Loucy (cell line): ENCODE data around the gene OVAAL.
"Not testable (repeated sequence)": the region's sequence is repeated elsewhere in the genome, so short reads cannot be mapped to it uniquely, and the experiment has no call there.

Experiments used
- H2AFZ ChIP-seq: fragments of 200-600 bp; sonication (generic); 2 replicates; pipeline ENCODE4 v1.6.0; 2016; ENCODE audit warnings: antibody characterized with exemption, mild to moderate bottlenecking, low read length, moderate library complexity
- H3F3A ChIP-seq: fragments of 200-600 bp; 2 replicates; pipeline ENCODE4 v1.6.0; 2016; ENCODE audit warnings: antibody characterized with exemption, low read depth, mild to moderate bottlenecking
- H3K27me3 ChIP-seq: fragments of 200-600 bp; sonication (generic); 2 replicates; pipeline ENCODE4 v1.6.1; 2014; ENCODE audit warnings: low read length, mild to moderate bottlenecking; ENCODE audit not compliant: insufficient read depth, poor library complexity, severe bottlenecking
- H3K36me3 ChIP-seq: fragments of 200-600 bp; sonication (generic); 2 replicates; pipeline ENCODE4 v1.6.1; 2016; ENCODE audit warnings: low read length; ENCODE audit not compliant: insufficient read depth
- H3K4me1 ChIP-seq: fragments of 200-600 bp; sonication (generic); 2 replicates; pipeline ENCODE4 v1.5.1; 2014; ENCODE audit warnings: low read length, mild to moderate bottlenecking; ENCODE audit not compliant: insufficient read depth, poor library complexity, severe bottlenecking
- H3K4me2 ChIP-seq: fragments of 200-600 bp; sonication (generic); 2 replicates; pipeline ENCODE4 v1.6.0; 2014; ENCODE audit warnings: antibody characterized with exemption, low read length, low read depth, mild to moderate bottlenecking; ENCODE audit not compliant: poor library complexity, severe bottlenecking
- H3K4me3 ChIP-seq: fragments of 200-600 bp; sonication (generic); 2 replicates; pipeline ENCODE4 v1.5.1; 2014; ENCODE audit warnings: low read length, mild to moderate bottlenecking, mixed read lengths; ENCODE audit not compliant: poor library complexity, severe bottlenecking
- H3K79me2 ChIP-seq: fragments of 200-600 bp; sonication (generic); 2 replicates; pipeline ENCODE4 v1.6.1; 2014; ENCODE audit warnings: low read length; ENCODE audit not compliant: insufficient read depth
- H3K9ac ChIP-seq: fragments of 200-600 bp; sonication (generic); 2 replicates; pipeline ENCODE4 v1.6.0; 2014; ENCODE audit warnings: mild to moderate bottlenecking, low read depth, low read length, moderate library complexity; ENCODE audit not compliant: poor library complexity, severe bottlenecking
- H3K9me2 ChIP-seq: fragments of 200-600 bp; sonication (generic); replicated peaks from 2 replicates; pipeline ENCODE4 v1.6.1; 2016; ENCODE audit warnings: low read depth, low read length, mixed read lengths
- H3K9me3 ChIP-seq: fragments of 200-600 bp; sonication (generic); 2 replicates; pipeline ENCODE4 v1.6.1; 2014; ENCODE audit warnings: mild to moderate bottlenecking, antibody characterized with exemption, low read length, low read depth; ENCODE audit not compliant: insufficient read depth
- H4K20me1 ChIP-seq: fragments of 200-600 bp; sonication (generic); 2 replicates; pipeline ENCODE4 v1.6.0; 2014; ENCODE audit warnings: antibody characterized with exemption, low read length, mild to moderate bottlenecking; ENCODE audit not compliant: insufficient read depth, poor library complexity, severe bottlenecking
- CTCF ChIP-seq: fragments of 200-600 bp; sonication (generic); conservative IDR thresholded peaks from 2 replicates; pipeline ENCODE4 v1.5.1; 2014; ENCODE audit warnings: mild to moderate bottlenecking, antibody characterized with exemption, low read length
- EZH2phosphoT487 ChIP-seq: fragments of 200-600 bp; IDR thresholded peaks from 2 replicates; pipeline ENCODE4 v1.6.1; 2018; ENCODE audit warnings: antibody characterized with exemption, mild to moderate bottlenecking, moderate library complexity, borderline replicate concordance

OVAAL gene

DNA sequence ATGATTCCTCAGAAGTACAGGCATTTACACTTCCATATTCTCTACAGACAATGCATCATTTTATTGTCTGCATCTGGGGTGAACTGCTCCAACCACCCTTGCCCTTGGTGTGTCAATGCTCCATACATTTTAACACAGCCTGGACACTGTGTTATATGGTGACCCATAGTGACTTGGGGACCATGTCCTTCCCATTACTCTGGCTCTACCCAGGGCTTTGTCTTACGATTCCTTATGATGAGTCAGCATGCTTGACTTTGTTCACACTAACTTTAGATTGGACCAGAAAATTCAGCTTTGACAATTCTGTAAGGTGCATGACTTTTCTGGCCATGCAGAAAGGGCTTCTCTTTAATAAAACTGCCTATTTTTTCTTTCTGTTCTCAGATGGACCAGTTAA lies 6.8 kb upstream of the OVAAL start:
- no peaks in the 10 kb centered on the region for H4K20me1 ChIP-seq

GRCh38 chr1:180553046-180553445 lies 5.7 kb upstream of the OVAAL start:
- not testable (repeated sequence) for H2AFZ ChIP-seq, H3K9me3 ChIP-seq, H3K9ac ChIP-seq, H3K4me2 ChIP-seq, H3K36me3 ChIP-seq, H3K4me3 ChIP-seq, H3K27me3 ChIP-seq, H4K20me1 ChIP-seq, H3K4me1 ChIP-seq, H3F3A ChIP-seq, H3K79me2 ChIP-seq, H3K9me2 ChIP-seq

More for the DNA sequence above, 6.8 kb upstream of the OVAAL start:
- no peak overlapping the region for H3K9ac ChIP-seq
- H3K9me2 ChIP-seq, result no peaks in the 10 kb centered on the region
- H3K9me3 ChIP-seq, result no peaks in the 10 kb centered on the region
- H3K4me2 ChIP-seq, result no peak overlapping the region
- TF ChIP-seq CTCF (no peak), EZH2phosphoT487 (no peak)
- H3F3A ChIP-seq, result no peaks in the 10 kb centered on the region
- no peak overlapping the region for H2AFZ ChIP-seq
- no peaks in the 10 kb centered on the region for H3K79me2 ChIP-seq
- H3K36me3 ChIP-seq, result no peaks in the 10 kb centered on the region
- H3K27me3 ChIP-seq, result no peaks in the 10 kb centered on the region
- no peaks in the 10 kb centered on the region for H3K4me1 ChIP-seq
- H3K4me3 ChIP-seq, result no peak overlapping the region

DNA sequence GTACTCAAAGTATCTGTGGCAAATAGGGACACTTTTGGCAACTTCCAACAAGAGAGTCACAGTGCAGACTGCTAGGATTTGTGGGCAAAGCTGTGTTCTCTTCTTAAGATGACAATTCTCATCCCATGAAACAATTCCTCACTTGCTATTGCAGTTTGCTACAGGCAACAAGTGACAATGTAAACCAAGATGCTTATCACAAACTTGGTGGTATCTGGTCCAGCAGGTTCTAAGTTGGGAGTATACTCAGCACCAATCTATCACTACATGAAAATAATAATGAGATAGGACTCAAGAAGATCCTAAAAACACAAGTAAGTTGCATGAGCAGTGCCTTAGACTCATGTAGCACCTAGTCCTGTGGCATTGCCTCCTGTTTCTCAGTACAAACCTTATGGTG lies 3.4 kb upstream of the OVAAL start:
- no peak overlapping the region for H3K9ac ChIP-seq
- no peak overlapping the region for H3K4me3 ChIP-seq
- H3K79me2 ChIP-seq, result no peaks in the 10 kb centered on the region
- H4K20me1 ChIP-seq, result no peaks in the 10 kb centered on the region
- no peak overlapping the region for H3K4me2 ChIP-seq
- H3K36me3 ChIP-seq, result no peaks in the 10 kb centered on the region
- H3K27me3 ChIP-seq, result no peaks in the 10 kb centered on the region
- no peaks in the 10 kb centered on the region for H3K9me3 ChIP-seq
- no peaks in the 10 kb centered on the region for H3K4me1 ChIP-seq
- TF ChIP-seq CTCF (no peak), EZH2phosphoT487 (no peak)
- H3F3A ChIP-seq, result no peaks in the 10 kb centered on the region
- H3K9me2 ChIP-seq, result no peaks in the 10 kb centered on the region
- no peak overlapping the region for H2AFZ ChIP-seq

GRCh38 chr1:180560200-180560867 lies 1.6 kb downstream of the OVAAL start:
- no peak for TF ChIP-seq CTCF
- Histone ChIP-seq H3K9me3 (no peaks in the 10 kb centered on the region), H3K27me3 (no peaks in the 10 kb centered on the region), H3K36me3 (no peaks in the 10 kb centered on the region), H3K4me2 (no peak overlapping the region), H3K79me2 (no peaks in the 10 kb centered on the region), H4K20me1 (no peaks in the 10 kb centered on the region), H3K4me3 (no peak overlapping the region), H3F3A (no peaks in the 10 kb centered on the region), H2AFZ (no peak overlapping the region), H3K4me1 (no peaks in the 10 kb centered on the region), H3K9ac (no peak overlapping the region), H3K9me2 (no peaks in the 10 kb centered on the region)
